ENCODE data around the gene FLNB. TPM values are rescaled to one million over a fixed set of nuclear protein-coding genes. Genes with fewer than 3 reads are reported as not detected.

FLNB gene
- total and polyA plus RNA-seq, 10 of the 15 experiments (the other 5 are each of a cell fraction or from before 2014, with no cell fraction given): 13.6 to 51.8 (median 26.4) TPM

GRCh38 chr3:58202917-58203360 lies 194.7 kb downstream of the FLNB start (continued):
- no peak for TF ChIP-seq ATF3 (IDR thresholded peaks at IDR 0.05; ENCODE audit: borderline replicate concordance, extremely low read depth, low read depth, low read length)
- TF ChIP-seq YBX1 (IDR thresholded peaks at IDR 0.05): no peak
- TF ChIP-seq KLF5 (IDR thresholded peaks at IDR 0.05; ENCODE audit: partially characterized antibody): no peak
- peak; percentile 75; the same call in 1 of the 2 replicates for TF ChIP-seq BACH1 (IDR thresholded peaks at IDR 0.05; ENCODE audit: borderline replicate concordance)
- no peak for TF ChIP-seq CEBPB (IDR thresholded peaks at IDR 0.05; ENCODE audit: borderline replicate concordance in 1 of 2, low read depth in 2 of 2, low read length in 2 of 2)
- TF ChIP-seq MEF2B (IDR thresholded peaks at IDR 0.05; ENCODE audit: partially characterized antibody, poor library complexity, severe bottlenecking): peak; percentile 76
- no peak for TF ChIP-seq SKIL (IDR thresholded peaks at IDR 0.05; ENCODE audit: low read depth, poor library complexity, severe bottlenecking)
- no peak for TF ChIP-seq SREBF2 (IDR thresholded peaks at IDR 0.05; ENCODE audit: low read length)
- TF ChIP-seq RELB (IDR thresholded peaks at IDR 0.05; ENCODE audit: low read depth): peak; percentile 75; the same call in 1 of the 2 replicates
- no peak for TF ChIP-seq ZNF274 (IDR thresholded peaks at IDR 0.05; ENCODE audit: insufficient read depth, insufficient read length)
- TF ChIP-seq ZNF622 (IDR thresholded peaks at IDR 0.05): no peak
- TF ChIP-seq CTCF (IDR thresholded peaks at IDR 0.05 in 2 of 3, conservative IDR thresholded peaks at IDR 0.05 in 1 of 3; ENCODE audit: control insufficient read depth in 2 of 3, extremely low read depth in 1 of 3, insufficient read depth in 1 of 3, low read depth in 3 of 3, low read length in 3 of 3): no peak
- TF ChIP-seq HDGF (IDR thresholded peaks at IDR 0.05): peak; percentile 78; the same call in 1 of the 2 replicates
- no peak; the same call in 1 of the 2 replicates for TF ChIP-seq ZNF384 (IDR thresholded peaks at IDR 0.05; ENCODE audit: borderline replicate concordance, low read depth, low read length)
- TF ChIP-seq CBFB (IDR thresholded peaks at IDR 0.05; ENCODE audit: low read depth): 0 out of 2 replicates have a peak, but pooled peaks have one; percentile 25
- no peak for TF ChIP-seq PML (IDR thresholded peaks at IDR 0.05; ENCODE audit: low read length)
- no peak for TF ChIP-seq NKRF (conservative IDR thresholded peaks at IDR 0.05)
- no peak for TF ChIP-seq BMI1 (IDR thresholded peaks at IDR 0.05; ENCODE audit: borderline replicate concordance)
- no peak for TF ChIP-seq RBBP5 (conservative IDR thresholded peaks at IDR 0.05)
- TF ChIP-seq HCFC1 (IDR thresholded peaks at IDR 0.05; ENCODE audit: low read length): no peak

Data from GM12878 (cell line).